DMS 273 (cell line): ENCODE measurements around the gene KCNN4.

Experiments
- DNase-seq: peaks from one replicate; lab custom pipeline; 2025; ENCODE audit not compliant: unreplicated experiment; lab: John Stamatoyannopoulos, UW

Gene KCNN4

GRCh38 chr19:43799502-43800142 lies 18.8 kb upstream of the KCNN4 start:
- DNase-seq: no peak

GRCh38 chr19:43798546-43799409 lies 18.0 kb upstream of the KCNN4 start:
- peak; percentile 60 for DNase-seq

GRCh38 chr19:43798026-43798545 lies 17.3 kb upstream of the KCNN4 start:
- DNase-seq: no peak

GRCh38 chr19:43797556-43797955 lies 16.8 kb upstream of the KCNN4 start:
- no peak for DNase-seq

GRCh38 chr19:43797118-43797517 lies 16.3 kb upstream of the KCNN4 start:
- DNase-seq: no peak

- no peak for DNase-seq
Measured at GRCh38 chr19:43790587-43790986, 9.8 kb upstream of the KCNN4 start.

GRCh38 chr19:43789029-43789428 lies 8.3 kb upstream of the KCNN4 start:
- DNase-seq: no peak

DNA sequence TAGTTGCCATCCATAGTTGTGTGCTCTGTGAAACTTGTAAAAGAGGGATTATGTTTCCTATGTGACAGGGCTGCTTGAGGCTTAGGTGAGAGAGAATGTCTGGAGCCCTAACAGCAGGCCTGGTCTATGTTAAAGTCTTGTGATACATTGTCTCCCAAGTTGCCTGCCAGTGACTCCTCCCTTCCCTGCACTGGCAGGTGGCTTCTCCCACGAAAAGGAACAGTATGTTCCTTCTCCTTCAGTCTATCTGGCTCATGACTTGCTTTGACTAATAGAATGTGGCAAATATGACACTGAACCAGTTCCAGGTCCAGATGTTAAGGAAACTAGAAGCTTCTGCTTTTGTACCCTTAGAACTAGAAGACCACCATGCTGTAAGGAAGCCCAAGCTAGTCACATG lies 5.9 kb upstream of the KCNN4 start:
- DNase-seq: no peak

DNA sequence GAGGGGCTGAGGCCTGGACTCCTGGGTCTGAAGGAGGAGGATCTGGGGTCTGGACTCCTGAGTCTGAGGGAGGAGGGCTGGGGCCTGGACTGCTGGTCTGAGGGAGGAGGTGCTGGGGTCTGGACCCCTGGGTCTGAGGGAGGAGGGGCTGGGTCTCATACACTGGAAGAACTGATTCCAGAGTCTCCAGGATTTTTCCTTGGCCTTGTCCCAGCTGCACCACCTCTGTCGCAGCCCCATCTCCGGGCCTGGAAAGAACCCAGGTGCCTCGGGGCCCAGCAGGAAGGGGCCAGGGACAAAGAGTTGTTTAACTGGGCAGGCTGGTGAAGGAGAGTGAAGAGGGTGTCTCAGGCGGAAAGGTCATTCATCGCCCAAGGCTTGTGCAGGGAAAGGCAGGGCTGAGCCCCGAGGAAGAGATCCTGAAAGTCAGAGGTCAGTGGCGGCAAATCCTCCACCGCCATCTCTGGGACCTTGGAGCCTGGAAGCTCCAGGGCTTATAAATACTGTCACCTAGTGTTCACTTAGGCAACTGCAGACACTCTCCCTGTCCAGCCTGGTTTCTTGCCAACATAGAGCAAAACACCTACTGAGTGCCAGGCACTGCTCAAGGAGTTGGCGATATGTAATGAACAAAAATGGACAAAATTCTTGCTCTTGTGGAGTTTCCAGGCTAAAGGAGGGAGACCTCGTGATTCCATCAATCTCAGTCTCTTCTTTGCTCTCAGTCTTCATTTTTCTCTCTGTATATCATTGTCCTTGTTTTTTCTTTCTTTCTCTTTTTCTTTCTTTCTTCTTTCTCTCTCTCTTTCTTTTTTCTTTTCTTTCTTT lies 4.4 kb upstream of the KCNN4 start:
- DNase-seq: peak; percentile 89

GRCh38 chr19:43784241-43784980 lies 3.6 kb upstream of the KCNN4 start:
- DNase-seq: peak; percentile 25

DNA sequence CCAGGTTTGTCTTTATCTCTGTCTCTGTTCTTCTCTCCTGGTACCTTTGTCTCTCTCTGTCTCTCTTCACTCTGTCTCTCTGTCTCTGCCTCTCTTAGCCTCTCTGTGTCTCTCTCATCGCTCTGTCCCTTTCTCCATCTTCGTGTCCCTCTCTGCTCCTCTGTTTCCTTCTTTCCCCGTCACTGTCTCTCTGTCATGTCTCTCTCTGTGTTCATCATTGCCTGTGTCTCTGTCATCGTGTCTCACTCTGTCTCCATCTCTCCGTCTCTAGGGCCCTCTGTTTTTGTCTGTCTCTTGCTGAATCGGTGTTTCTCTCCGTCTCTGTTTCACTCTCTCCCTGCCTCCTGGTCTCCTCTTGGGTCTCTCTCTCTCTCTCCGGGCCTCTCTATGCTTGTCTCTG lies 2.9 kb upstream of the KCNN4 start:
- DNase-seq: no peak

GRCh38 chr19:43782689-43783231 lies 2.0 kb upstream of the KCNN4 start:
- DNase-seq: no peak

- DNase-seq: no peak
Measured at GRCh38 chr19:43782311-43782660, 1.5 kb upstream of the KCNN4 start.

DNA sequence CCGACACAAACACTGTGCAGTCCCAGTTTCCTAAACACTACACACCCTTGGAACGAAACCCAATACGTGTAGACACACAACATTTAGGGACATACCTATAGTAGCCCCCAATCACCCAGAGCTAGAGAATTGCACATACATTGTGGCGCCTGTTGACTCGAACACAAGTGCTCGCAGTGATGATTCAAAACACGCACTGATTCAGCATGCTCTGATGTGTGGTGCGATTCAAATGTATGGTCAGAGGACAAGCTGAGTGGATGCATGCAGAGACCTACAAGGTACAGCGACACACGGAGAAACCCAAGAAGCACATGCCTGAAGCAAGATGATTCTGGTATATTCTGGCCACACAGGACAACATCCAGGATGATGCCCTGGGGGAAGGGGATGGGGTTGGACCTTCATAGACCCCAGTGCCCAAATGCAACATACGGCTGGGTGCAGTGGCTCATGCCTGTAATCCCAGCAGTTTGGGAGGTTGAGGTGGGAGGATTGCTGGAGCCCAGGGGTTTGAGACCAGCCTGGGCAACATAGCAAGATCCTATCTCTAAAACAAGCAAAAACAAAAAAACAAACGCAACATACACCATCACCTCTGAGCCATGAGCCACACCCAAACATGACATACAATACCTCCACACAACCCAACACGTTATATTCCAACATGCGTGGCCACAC lies 997 bp upstream of the KCNN4 start:
- no peak for DNase-seq

DNA sequence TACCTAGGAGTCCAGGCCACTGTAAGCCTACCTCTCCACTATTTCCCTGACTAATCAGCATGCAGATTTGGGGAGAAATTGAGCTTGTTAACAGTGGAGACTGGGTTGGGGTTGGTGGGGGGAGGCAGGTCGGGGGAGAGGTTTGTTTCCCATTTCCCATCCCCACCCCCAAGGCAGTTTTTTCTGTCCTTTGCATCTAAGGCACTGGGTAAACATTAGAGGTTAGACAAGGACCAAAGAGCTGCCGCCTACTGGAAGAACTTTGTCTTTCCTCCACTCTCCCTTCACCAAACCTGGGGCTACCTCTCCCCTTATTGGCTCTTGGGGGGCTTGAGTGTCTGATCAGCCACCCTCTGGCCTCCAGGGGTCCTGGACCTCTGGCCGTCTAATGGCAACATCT lies 953 bp downstream of the KCNN4 start:
- no peak for DNase-seq

DNA sequence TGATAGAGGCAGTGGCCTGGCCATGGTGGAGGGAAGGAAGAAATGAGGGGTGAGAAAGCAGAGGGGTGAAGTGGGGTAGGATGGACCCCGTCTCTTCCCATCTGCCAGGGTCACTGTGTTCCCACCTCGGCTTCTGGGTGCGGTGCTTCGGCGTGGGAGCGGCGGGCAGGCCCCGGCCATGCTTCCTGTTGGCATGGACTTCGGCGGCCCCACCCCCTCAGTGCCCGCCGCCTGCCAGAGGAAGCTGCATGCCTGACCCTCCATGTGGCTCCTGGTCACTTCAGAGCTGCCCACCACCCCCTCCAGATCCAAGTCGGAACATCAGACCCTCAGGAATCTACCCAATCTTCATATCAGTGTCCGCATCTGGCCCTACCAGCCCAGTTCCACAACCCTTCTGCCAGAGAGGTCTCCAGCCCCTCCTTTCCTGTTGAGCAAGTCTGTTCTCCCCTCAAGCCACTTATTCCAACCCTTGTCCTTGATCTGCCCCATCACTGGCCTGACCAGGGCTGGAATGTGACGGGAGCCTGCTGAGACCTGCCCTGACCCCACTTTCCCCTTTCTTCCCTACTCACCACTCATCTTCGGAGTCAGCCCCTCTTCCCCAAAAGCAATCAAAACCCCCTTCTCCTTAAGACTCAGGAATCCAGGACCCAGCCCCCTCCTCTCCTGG lies 1.5 kb downstream of the KCNN4 start:
- no peak for DNase-seq

DNA sequence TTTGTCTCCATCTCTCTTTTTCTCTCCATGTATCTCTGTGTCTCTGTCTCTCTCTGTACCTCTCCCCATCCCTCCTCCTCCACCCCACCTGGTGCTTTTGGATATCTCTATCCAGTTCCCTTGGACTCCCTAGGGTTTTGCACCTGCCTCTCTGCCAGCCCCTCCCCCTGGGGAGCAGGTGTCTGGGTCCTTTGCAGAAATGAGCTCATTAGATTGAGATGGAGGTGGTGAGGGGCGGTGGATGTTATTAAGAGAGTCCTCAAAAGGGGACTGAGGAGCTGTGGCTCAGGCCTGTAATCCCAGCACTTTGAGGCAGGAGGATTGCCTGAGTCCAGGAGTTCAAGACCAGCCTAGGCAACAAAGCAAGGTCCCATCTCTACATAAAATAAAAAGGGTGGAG lies 2.1 kb downstream of the KCNN4 start:
- DNase-seq: no peak

DNA sequence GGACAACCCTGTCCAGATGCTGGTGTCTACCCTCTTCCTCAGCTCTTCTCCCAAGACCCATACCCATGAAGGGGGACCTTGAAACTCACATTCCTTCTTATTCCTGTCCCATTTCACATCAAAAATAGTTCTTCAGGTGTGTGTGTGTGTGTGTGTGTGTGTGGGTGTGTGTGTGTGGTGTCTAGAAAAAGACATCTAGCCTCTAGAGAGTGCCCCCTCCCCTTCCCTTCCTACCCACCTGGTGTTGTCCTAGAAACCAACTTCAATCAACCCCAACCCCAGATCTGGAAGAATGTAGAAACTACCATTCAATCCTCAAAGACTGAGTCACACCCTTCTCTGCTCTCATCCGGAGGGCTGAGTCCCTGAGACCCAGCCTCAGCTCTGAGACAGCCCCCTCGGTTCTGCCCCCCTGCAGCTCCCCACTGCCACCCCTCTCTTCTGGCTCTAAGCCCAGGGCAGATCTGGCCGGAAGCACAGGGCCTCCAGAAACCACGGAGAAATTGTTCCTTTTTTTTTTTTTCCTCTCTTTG lies 3.5 kb downstream of the KCNN4 start:
- no peak for DNase-seq

- DNase-seq: no peak
Measured at GRCh38 chr19:43776286-43776685, 4.5 kb downstream of the KCNN4 start.
